HepG2 (cell line): Measurements from ENCODE around the gene ORC4.

ENCODE experiments used
- CEBPB ChIP-seq: IDR thresholded peaks from 2 replicates; pipeline ENCODE4 v1.6.1; 2011; ENCODE audit warnings: low read depth, low read length, improper control_type of control experiment, borderline replicate concordance
- CREBL2 ChIP-seq: sonication (generic); formaldehyde crosslinking; IDR thresholded peaks from 2 replicates; pipeline ENCODE4 v1.8.1; 2023; ENCODE audit warnings: missing genetic modification reagents, mild to moderate bottlenecking, borderline replicate concordance
- CTCF ChIP-seq: sonication (generic); formaldehyde crosslinking; IDR thresholded peaks from 2 replicates; pipeline ENCODE4 v1.5.0; 2020; ENCODE audit warnings: mild to moderate bottlenecking, missing genetic modification reagents, moderate library complexity
- GABPB1 ChIP-seq: IDR thresholded peaks from 2 replicates; pipeline ENCODE4 v1.6.1; 2016; ENCODE audit warnings: mild to moderate bottlenecking, missing genetic modification reagents, moderate library complexity, missing compliant biosample characterization
- KDM5A ChIP-seq: fragments of 200-600 bp; sonication (generic); IDR thresholded peaks from 2 replicates; pipeline ENCODE4 v1.7.0; 2018; ENCODE audit warnings: antibody characterized with exemption, mild to moderate bottlenecking, low read length, borderline replicate concordance
- RXRA ChIP-seq: sonication (generic); formaldehyde crosslinking; IDR thresholded peaks from 2 replicates; pipeline ENCODE4 v1.5.1; 2020; ENCODE audit warnings: missing genetic modification reagents
- TCF12 ChIP-seq, 2 experiments: fragments of 450-650 bp in 1 of 2; sonication (generic) in 1 of 2; formaldehyde crosslinking in 1 of 2; IDR thresholded peaks; 2 replicates each; pipeline versions ENCODE4 v1.6.1 to v1.8.0; 2017 to 2022; ENCODE audit warnings: antibody characterized with exemption in 1 of 2, mild to moderate bottlenecking in 1 of 2, missing genetic modification reagents in 1 of 2, moderate library complexity in 1 of 2
- ZBTB1 ChIP-seq: sonication (generic); formaldehyde crosslinking; IDR thresholded peaks from 2 replicates; pipeline ENCODE4 v1.4.0; 2020; ENCODE audit warnings: missing genetic modification reagents, borderline replicate concordance
- ZNF672 ChIP-seq: sonication (generic); formaldehyde crosslinking; IDR thresholded peaks from 2 replicates; pipeline ENCODE4 v1.8.1; 2022; ENCODE audit warnings: missing genetic modification reagents

GRCh38 chr2:147924647-147925046 lies 95.9 kb downstream of the ORC4 start:
- TF ChIP-seq CREBL2: no peak
- TF ChIP-seq GABPB1 (CRISPR knock-in tag): no peak
- TF ChIP-seq CTCF (CRISPR knock-in tag): no peak
- TF ChIP-seq TCF12 (IDR thresholded peaks at IDR 0.05): no peak
- TF ChIP-seq TCF12 (CRISPR knock-in tag; IDR thresholded peaks at IDR 0.05): no peak
- TF ChIP-seq CEBPB: no peak
- TF ChIP-seq ZNF672: no peak
- TF ChIP-seq KDM5A: no peak
- TF ChIP-seq RXRA (CRISPR knock-in tag): no peak
- TF ChIP-seq ZBTB1 (CRISPR knock-in tag): no peak
